DND-41 (cell line): Measurements from ENCODE around the gene URB2.

Experiments
- ATAC-seq: fragments of 200-7000 bp; cut with Tn5 transposase; 3 replicates; pipeline ENCODE4 v1.9.1; 2021; ENCODE audit warnings: low read depth; ENCODE audit not compliant: insufficient read depth
- DNase-seq: peaks from one replicate; pipeline ENCODE4 v3.0.0-alpha.2; 2020
- H2AFZ ChIP-seq: 2 replicates; pipeline ENCODE4 v1.6.0; 2012; ENCODE audit warnings: low read depth, low read length
- H3K27ac ChIP-seq: 2 replicates; pipeline ENCODE4 v1.5.1; 2012; ENCODE audit warnings: low read length, inconsistent platforms
- H3K27me3 ChIP-seq: fragments of 200-600 bp; sonication (generic); 2 replicates; pipeline ENCODE4 v1.6.0; 2012; ENCODE audit warnings: low read length, mild to moderate bottlenecking, inconsistent platforms; ENCODE audit not compliant: insufficient read depth, poor library complexity
- H3K36me3 ChIP-seq: 2 replicates; pipeline ENCODE4 v1.5.1; 2012; ENCODE audit warnings: low read length, inconsistent platforms; ENCODE audit not compliant: insufficient read depth
- H3K4me1 ChIP-seq: 2 replicates; pipeline ENCODE4 v1.5.1; 2012; ENCODE audit warnings: mild to moderate bottlenecking, low read length; ENCODE audit not compliant: insufficient read depth
- H3K4me2 ChIP-seq: 2 replicates; pipeline ENCODE4 v1.6.0; 2012; ENCODE audit warnings: mild to moderate bottlenecking, moderate library complexity, low read length, inconsistent platforms; ENCODE audit not compliant: insufficient read depth
- H3K4me3 ChIP-seq, 2 experiments: fragments of 200-600 bp in 1 of 2; shearing (Covaris generic) in 1 of 2; 2 replicates each; pipeline ENCODE4 v1.5.1; 2012 to 2016; ENCODE audit warnings: inconsistent platforms in 2 of 2, low read length in 2 of 2, mild to moderate bottlenecking in 2 of 2, low read depth in 1 of 2, moderate library complexity in 1 of 2
- H3K79me2 ChIP-seq: 2 replicates; pipeline ENCODE4 v1.6.0; 2012; ENCODE audit warnings: low read length, inconsistent platforms; ENCODE audit not compliant: insufficient read depth
- H3K9ac ChIP-seq: 2 replicates; pipeline ENCODE4 v1.6.0; 2012; ENCODE audit warnings: low read depth, mild to moderate bottlenecking, inconsistent platforms, low read length, moderate library complexity
- H3K9me3 ChIP-seq: 2 replicates; pipeline ENCODE4 v1.5.1; 2012; ENCODE audit warnings: low read length, moderate library complexity, mild to moderate bottlenecking, inconsistent platforms; ENCODE audit not compliant: insufficient read depth, severe bottlenecking
- H4K20me1 ChIP-seq: 2 replicates; pipeline ENCODE4 v1.6.0; 2012; ENCODE audit warnings: low read length; ENCODE audit not compliant: insufficient read depth
- CTCF ChIP-seq: IDR thresholded peaks from 2 replicates; pipeline ENCODE4 v1.5.1; 2012; ENCODE audit warnings: borderline replicate concordance, low read length, moderate library complexity, mild to moderate bottlenecking; ENCODE audit not compliant: poor library complexity, severe bottlenecking; ENCODE audit errors: extremely low read depth
- EZH2 ChIP-seq: IDR thresholded peaks from 3 replicates; pipeline ENCODE4 v1.6.1; 2012; ENCODE audit warnings: borderline replicate concordance, low read depth, mild to moderate bottlenecking, moderate library complexity, low read length, inconsistent platforms; ENCODE audit not compliant: severe bottlenecking

Gene URB2

GRCh38 chr1:229623838-229624237, 2.2 kb upstream of the URB2 start:
- peaks cover 15% of the 10 kb centered on the region for H3K36me3 ChIP-seq
- ATAC-seq: no peak
- H3K9me3 ChIP-seq: no peaks in the 10 kb centered on the region
- H3K4me1 ChIP-seq: peaks cover 49% of the 10 kb centered on the region
- no peak for DNase-seq
- H3K27ac ChIP-seq: peak overlapping the region; percentile 64; the same call in 1 of the 2 replicates
- peaks cover 94% of the 10 kb centered on the region for H3K79me2 ChIP-seq
- H2AFZ ChIP-seq: no peak overlapping the region
- peak overlapping the region; percentile 87 for H3K9ac ChIP-seq
- H4K20me1 ChIP-seq: peaks cover 46% of the 10 kb centered on the region; the same call in 1 of the 2 replicates
- H3K4me2 ChIP-seq: peak overlapping the region; percentile 87
- peak overlapping the region in 1 of 2 experiments; percentile 77; a peak in 2 of 4 replicates for H3K4me3 ChIP-seq
- TF ChIP-seq CTCF (no peak), EZH2 (no peak)
- H3K27me3 ChIP-seq: no peaks in the 10 kb centered on the region

GRCh38 chr1:229624521-229625070, 1.5 kb upstream of the URB2 start:
- H3K9ac ChIP-seq: peak overlapping the region; percentile 87
- ATAC-seq: no peak; the same call in 2 of the 3 replicates

GRCh38 chr1:229625071-229625914, 754 bp upstream of the URB2 start:
- peak; percentile 27 for ATAC-seq
- peak; percentile 42 for DNase-seq
- H3K79me2 ChIP-seq: peaks cover 94% of the 10 kb centered on the region

More at GRCh38 chr1:229624521-229625070, 1.5 kb upstream of the URB2 start:
- no peak for TF ChIP-seq CTCF
- TF ChIP-seq EZH2: no peak
- Histone ChIP-seq H3K79me2 (peaks cover 94% of the 10 kb centered on the region), H3K36me3 (peaks cover 20% of the 10 kb centered on the region), H3K4me1 (peaks cover 48% of the 10 kb centered on the region), H4K20me1 (peaks cover 41% of the 10 kb centered on the region; the same call in 1 of the 2 replicates), H2AFZ (peak overlapping the region; percentile 76), H3K27ac (peak overlapping the region; percentile 64), H3K9me3 (no peaks in the 10 kb centered on the region), H3K4me2 (peak overlapping the region; percentile 87), H3K27me3 (no peaks in the 10 kb centered on the region), H3K4me3 (peak overlapping the region; percentile 54 to 77; a peak in 3 of 4 replicates)
- no peak for DNase-seq

More at GRCh38 chr1:229625071-229625914, 754 bp upstream of the URB2 start:
- H3K27me3 ChIP-seq: no peaks in the 10 kb centered on the region
- peak overlapping the region; percentile 81 for H3K27ac ChIP-seq
- peaks cover 47% of the 10 kb centered on the region for H3K4me1 ChIP-seq
- peaks cover 37% of the 10 kb centered on the region; the same call in 1 of the 2 replicates for H4K20me1 ChIP-seq
- H3K9me3 ChIP-seq: no peaks in the 10 kb centered on the region
- TF ChIP-seq EZH2 (no peak), CTCF (no peak)
- H3K9ac ChIP-seq: peak overlapping the region; percentile 87
- H2AFZ ChIP-seq: peak overlapping the region; percentile 76
- peak overlapping the region; percentile 99 to 100; a peak in 3 of 4 replicates for H3K4me3 ChIP-seq
- peak overlapping the region; percentile 87 for H3K4me2 ChIP-seq
- peaks cover 27% of the 10 kb centered on the region for H3K36me3 ChIP-seq
